AG09319 (cell line): ENCODE data around the gene CROCC.
"Not testable (repeated sequence)": the region's sequence is repeated elsewhere in the genome, so short reads cannot be mapped to it uniquely, and the experiment has no call there.

Source experiments
- DNase-seq: peaks from one replicate; pipeline ENCODE4 v3.0.0-alpha.2; 2010; ENCODE audit warnings: low read depth; ENCODE audit errors: extremely low read depth
- CTCF ChIP-seq: IDR thresholded peaks from 2 replicates; pipeline ENCODE4 v1.5.1; 2011; ENCODE audit warnings: low read depth, mild to moderate bottlenecking, inconsistent platforms, low read length, moderate library complexity

Gene CROCC

GRCh38 chr1:16921391-16922185, at the start of gene CROCC:
Gene CROCC, plus strand, starts transcription at chr1:16921931. Its CDS starts 88 bp downstream, at chr1:16922019.
- no peak for DNase-seq
- TF ChIP-seq CTCF, result no peak

GRCh38 chr1:16872152-16873075, 49.3 kb upstream of the CROCC start:
- DNase-seq, result peak; percentile 52

- not testable (repeated sequence) for DNase-seq
These were observed 48.5 kb upstream of the CROCC start for GRCh38 chr1:16873076-16873879.

GRCh38 chr1:16874968-16875765, 46.6 kb upstream of the CROCC start:
- not testable (repeated sequence) for DNase-seq

GRCh38 chr1:16881742-16882141, 40.0 kb upstream of the CROCC start:
- DNase-seq, result not testable (repeated sequence)

GRCh38 chr1:16882986-16883385, 38.7 kb upstream of the CROCC start:
- DNase-seq, result no peak
- TF ChIP-seq CTCF, result no peak

- not testable (repeated sequence) for DNase-seq
These were observed 37.2 kb upstream of the CROCC start for GRCh38 chr1:16884487-16884886.

GRCh38 chr1:16886860-16887605, 34.7 kb upstream of the CROCC start:
- no peak for DNase-seq
- no peak for TF ChIP-seq CTCF
